ENCODE results near the gene FTHL17.

DNA sequence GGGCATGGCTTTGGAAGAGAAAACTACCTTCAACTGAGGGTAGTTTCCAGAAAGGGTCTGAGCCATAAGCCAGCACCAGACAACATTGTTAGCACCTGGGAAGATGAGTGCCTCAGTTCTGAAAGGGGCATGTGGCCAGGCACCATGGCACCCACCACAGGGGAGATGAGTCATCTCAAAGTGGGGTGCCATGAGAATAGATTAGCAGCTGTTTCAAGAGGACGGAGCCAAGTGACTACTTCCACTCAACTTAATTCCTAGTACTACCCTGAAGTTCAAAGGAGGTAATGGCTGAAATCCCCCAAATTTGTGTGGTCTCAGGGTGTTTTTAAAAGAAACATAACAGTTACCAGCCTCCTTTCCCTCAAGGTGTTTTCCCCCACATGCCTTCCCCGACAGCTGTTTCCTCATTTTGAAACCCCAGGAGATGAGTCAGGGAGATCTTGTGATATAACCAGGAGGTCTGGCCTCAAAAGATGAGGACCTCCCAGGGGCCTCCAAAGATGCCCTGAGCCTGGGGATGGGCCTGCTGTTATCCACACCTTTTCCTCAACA is 27.8 kb upstream of the FTHL17 start:
- TF ChIP-seq, protein P1, sequence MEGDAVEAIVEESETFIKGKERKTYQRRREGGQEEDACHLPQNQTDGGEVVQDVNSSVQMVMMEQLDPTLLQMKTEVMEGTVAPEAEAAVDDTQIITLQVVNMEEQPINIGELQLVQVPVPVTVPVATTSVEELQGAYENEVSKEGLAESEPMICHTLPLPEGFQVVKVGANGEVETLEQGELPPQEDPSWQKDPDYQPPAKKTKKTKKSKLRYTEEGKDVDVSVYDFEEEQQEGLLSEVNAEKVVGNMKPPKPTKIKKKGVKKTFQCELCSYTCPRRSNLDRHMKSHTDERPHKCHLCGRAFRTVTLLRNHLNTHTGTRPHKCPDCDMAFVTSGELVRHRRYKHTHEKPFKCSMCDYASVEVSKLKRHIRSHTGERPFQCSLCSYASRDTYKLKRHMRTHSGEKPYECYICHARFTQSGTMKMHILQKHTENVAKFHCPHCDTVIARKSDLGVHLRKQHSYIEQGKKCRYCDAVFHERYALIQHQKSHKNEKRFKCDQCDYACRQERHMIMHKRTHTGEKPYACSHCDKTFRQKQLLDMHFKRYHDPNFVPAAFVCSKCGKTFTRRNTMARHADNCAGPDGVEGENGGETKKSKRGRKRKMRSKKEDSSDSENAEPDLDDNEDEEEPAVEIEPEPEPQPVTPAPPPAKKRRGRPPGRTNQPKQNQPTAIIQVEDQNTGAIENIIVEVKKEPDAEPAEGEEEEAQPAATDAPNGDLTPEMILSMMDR (IDR thresholded peaks at IDR 0.05): no peak
- TF ChIP-seq POLR2A (IDR thresholded peaks at IDR 0.05): no peak
